Lower lobe of right lung (tissue), 2 donors: ENCODE results near the gene PADI1. TPM values are rescaled to one million over a fixed set of nuclear protein-coding genes. Genes with fewer than 3 reads are reported as not detected.

ENCODE experiments used
- ATAC-seq, 2 donors: fragments of 200-7000 bp; cut with Tn5 transposase; one replicate each; pipeline ENCODE4 v1.9.1; 2020 to 2022; ENCODE audit warnings: mild to moderate bottlenecking in 2 of 2, moderate library complexity in 2 of 2
- DNase-seq: peaks from one replicate; pipeline ENCODE4 v3.0.0-alpha.2; 2020
- H3K27ac ChIP-seq: fragments of 200-600 bp; one replicate; pipeline ENCODE4 v1.8.0; 2022
- H3K27me3 ChIP-seq: fragments of 200-600 bp; one replicate; pipeline ENCODE4 v1.8.0; 2022; ENCODE audit warnings: low read depth
- H3K36me3 ChIP-seq: fragments of 200-600 bp; one replicate; pipeline ENCODE4 v1.8.0; 2022; ENCODE audit warnings: mild to moderate bottlenecking
- H3K4me1 ChIP-seq: fragments of 200-600 bp; one replicate; pipeline ENCODE4 v1.8.0; 2022
- H3K4me3 ChIP-seq: fragments of 200-600 bp; one replicate; pipeline ENCODE4 v1.8.0; 2022; ENCODE audit warnings: mild to moderate bottlenecking
- H3K9me3 ChIP-seq: fragments of 200-600 bp; one replicate; pipeline ENCODE4 v1.8.0; 2022
- intact Hi-C: fragments of 100-400 bp; cut with DNase I; formaldehyde crosslinking; loops from one replicate; pipeline ENCODE4 v1.11.0; 2022
- total RNA-seq: library from RNA; stranded (reverse); fragmentation: NEBNext Ultra II Directional; extraction: Animal tissue kit (Norgen Biotek cat#: 25700); gene quantifications from one replicate; pipeline ENCODE4 v1.2.1, GENCODE V29; 2021
- TF ChIP-seq, protein P1 (sequence below): fragments of 200-600 bp; IDR thresholded peaks from one replicate; pipeline ENCODE4 v1.8.0; 2022; ENCODE audit warnings: antibody characterized with exemption, mild to moderate bottlenecking
- donor health status: DM: no; HTN: yes; CAD: no; lungs with severe emphysema.

The PADI1 gene
- total RNA-seq, 1 donor from 2014 or later, result not detected

DNA sequence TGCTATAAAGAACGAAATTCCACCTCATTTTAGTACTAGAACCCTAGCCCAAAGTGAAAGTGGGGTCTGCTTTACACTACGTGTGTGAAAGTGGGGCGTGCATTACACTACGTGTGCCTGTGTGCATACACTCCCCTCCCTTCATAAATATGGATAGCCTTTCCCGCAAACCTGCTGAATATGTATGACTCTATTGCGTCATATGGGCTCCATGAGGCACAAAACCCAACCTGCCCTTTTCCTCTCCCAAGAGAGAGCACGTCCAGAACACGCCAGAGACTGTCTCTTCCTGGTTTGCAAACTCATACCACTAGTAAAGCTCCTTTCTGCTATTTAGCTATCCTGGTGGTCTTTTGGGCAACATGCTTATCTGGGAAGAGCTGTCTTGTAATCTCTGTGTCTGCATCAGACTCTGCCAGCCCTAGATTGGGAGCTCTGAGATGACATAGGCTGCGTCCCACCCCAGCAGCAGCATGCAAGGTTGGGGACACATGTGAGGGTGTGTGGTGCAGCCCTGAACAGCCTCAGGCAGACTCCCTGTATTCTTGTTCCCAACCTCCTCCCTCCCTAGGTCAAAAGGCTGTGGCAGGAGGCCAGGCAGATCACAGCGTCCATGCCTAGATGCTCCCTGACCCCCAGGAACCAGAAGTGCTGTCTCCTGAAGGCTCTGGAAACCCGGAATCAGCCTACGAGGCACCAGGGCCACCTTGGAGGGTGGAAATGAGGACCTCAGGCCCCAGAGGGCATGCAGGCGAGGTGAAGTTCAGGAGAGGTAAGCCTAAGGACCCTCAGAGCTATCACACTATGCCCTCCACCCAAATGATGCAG is 12.3 kb upstream of the PADI1 start:
- no peaks in the 10 kb centered on the region for H3K36me3 ChIP-seq
- intact Hi-C loops, result no loop called here
- peaks cover 4% of the 10 kb centered on the region for H3K27me3 ChIP-seq
- TF ChIP-seq, protein P1, sequence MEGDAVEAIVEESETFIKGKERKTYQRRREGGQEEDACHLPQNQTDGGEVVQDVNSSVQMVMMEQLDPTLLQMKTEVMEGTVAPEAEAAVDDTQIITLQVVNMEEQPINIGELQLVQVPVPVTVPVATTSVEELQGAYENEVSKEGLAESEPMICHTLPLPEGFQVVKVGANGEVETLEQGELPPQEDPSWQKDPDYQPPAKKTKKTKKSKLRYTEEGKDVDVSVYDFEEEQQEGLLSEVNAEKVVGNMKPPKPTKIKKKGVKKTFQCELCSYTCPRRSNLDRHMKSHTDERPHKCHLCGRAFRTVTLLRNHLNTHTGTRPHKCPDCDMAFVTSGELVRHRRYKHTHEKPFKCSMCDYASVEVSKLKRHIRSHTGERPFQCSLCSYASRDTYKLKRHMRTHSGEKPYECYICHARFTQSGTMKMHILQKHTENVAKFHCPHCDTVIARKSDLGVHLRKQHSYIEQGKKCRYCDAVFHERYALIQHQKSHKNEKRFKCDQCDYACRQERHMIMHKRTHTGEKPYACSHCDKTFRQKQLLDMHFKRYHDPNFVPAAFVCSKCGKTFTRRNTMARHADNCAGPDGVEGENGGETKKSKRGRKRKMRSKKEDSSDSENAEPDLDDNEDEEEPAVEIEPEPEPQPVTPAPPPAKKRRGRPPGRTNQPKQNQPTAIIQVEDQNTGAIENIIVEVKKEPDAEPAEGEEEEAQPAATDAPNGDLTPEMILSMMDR, result no peak
- ATAC-seq, result no peak
- no peak overlapping the region for H3K4me3 ChIP-seq
- no peak overlapping the region for H3K27ac ChIP-seq
- DNase-seq, result no peak
- no peaks in the 10 kb centered on the region for H3K4me1 ChIP-seq
- H3K9me3 ChIP-seq, result peaks cover 12% of the 10 kb centered on the region

DNA sequence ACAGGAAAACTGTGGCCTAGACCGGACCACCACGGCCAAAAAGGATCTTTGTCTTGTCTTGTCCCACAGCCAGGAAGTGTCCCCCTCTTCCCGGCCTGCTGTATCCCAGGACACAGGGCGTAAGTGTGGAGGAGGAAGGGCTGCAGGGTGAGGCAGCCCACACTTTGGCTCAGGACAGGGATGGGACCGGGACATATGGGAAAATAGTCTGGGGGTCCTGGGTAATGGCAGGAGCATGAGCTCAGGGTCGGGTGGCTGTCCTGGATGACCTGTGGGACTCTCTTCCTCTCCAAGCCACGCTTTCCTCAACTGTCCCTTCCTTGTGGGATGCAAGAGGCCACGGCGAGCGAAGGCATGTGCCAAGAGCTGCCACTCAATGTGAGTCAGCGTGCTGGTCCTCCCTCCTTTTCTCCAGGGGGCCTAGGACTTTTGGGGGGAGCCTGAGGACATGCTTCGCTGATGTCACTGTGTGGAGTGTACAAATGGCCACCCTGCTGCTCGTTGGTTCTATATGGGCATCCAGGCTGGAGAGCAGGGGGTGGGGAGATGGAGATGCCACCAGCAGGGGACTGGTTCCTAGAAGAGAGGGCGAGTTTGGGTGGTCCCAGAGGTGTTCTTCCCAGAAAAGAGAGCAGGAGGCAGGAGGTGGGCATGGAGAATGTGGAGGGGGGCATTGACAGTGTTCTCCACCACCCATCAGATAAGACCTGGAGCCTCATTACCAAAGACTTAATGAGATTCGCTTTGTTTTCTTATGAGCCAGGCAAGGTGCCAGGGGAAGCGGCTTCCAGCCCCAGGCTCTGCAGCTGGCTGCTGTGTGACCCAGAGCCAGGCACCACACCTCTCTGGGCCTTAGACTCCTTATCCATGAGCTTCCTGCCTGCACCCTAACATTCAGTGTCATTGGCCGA is 11.5 kb upstream of the PADI1 start:
- intact Hi-C loops, result no loop called here
- no peak for DNase-seq

DNA sequence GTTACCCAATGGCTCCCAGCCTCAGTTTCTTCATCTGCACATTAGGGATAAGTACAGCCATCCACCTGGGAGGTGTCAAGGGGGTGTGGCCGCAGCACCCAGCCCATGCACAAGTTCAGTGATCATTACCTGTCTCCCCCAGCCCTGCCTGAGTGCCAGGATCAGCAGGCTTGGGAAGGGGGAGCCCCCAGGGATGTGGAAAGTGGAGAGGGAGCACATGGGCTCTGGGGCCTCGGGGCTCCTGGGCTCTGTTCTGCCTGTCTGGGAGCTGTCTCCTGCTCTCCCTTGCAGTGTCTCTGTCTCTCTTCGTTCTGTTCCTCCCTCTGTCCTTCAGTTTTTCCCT is 10.8 kb upstream of the PADI1 start:
- intact Hi-C loops, result no loop called here
- no peak overlapping the region for H3K4me3 ChIP-seq
- H3K27ac ChIP-seq, result no peak overlapping the region
- ATAC-seq (no peak), DNase-seq (no peak)
- H3K36me3 ChIP-seq, result no peaks in the 10 kb centered on the region
- TF ChIP-seq, protein P1, result no peak
- peaks cover 4% of the 10 kb centered on the region for H3K27me3 ChIP-seq
- H3K4me1 ChIP-seq, result no peaks in the 10 kb centered on the region
- peaks cover under 1% of the 10 kb centered on the region for H3K9me3 ChIP-seq

More for the DNA sequence above, 11.5 kb upstream of the PADI1 start:
- H3K4me3 ChIP-seq, result no peak overlapping the region
- peaks cover 7% of the 10 kb centered on the region for H3K9me3 ChIP-seq
- no peak for ATAC-seq
- no peak overlapping the region for H3K27ac ChIP-seq
- no peaks in the 10 kb centered on the region for H3K36me3 ChIP-seq
- TF ChIP-seq, protein P1, result no peak
- no peaks in the 10 kb centered on the region for H3K4me1 ChIP-seq
- peaks cover 4% of the 10 kb centered on the region for H3K27me3 ChIP-seq

DNA sequence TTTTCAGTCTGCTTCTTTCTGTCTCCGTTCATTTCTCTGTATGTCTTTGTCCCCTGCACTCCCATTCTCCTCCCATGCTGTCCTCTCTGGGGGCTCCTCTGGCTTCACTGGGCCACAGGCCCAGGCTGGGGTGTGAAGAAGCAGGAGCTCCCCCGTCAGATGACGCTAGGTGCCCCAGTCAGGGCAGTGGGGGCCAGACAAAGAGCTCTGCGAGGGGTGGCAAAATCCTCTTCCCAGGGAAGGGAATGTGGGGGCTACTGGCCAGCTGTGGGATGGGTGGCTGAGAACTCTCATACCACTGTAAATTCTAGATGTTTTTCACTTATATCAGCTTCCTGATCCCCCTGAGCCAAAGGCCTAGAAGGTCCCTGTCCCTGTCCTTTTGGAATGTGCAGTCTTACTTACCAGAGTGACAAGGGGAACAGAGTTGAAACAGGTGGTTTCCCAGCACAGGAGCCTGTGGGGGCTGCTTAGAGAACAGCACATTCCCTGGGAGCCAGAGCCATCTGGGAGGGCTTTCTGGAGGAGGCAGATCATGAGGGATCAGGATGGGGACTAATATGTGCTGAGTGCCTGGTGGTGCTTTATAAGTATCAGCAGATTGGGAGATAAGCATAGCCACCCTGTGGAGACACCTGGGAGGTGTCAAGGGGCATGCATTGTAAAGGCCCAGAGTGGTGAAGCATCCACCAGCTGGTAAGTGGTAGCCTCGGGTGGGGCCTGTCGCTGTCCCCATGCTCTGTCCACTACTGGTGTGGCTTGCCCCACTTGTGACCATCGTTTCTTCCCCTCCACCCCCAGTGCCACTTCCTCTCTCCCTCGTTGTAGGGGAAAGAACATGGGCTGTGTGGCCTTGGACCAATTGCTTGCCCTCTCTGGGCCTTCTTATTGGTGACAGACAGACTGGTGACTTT is 10.1 kb upstream of the PADI1 start:
- TF ChIP-seq, protein P1, result no peak
- Histone ChIP-seq H3K9me3 (no peaks in the 10 kb centered on the region), H3K4me3 (no peak overlapping the region), H3K36me3 (no peaks in the 10 kb centered on the region), H3K27ac (no peak overlapping the region), H3K27me3 (peaks cover 4% of the 10 kb centered on the region), H3K4me1 (no peaks in the 10 kb centered on the region)
- no peak for DNase-seq
- peak in 1 of 2 donors; percentile 24 for ATAC-seq
- intact Hi-C loops, result no loop called here

DNA sequence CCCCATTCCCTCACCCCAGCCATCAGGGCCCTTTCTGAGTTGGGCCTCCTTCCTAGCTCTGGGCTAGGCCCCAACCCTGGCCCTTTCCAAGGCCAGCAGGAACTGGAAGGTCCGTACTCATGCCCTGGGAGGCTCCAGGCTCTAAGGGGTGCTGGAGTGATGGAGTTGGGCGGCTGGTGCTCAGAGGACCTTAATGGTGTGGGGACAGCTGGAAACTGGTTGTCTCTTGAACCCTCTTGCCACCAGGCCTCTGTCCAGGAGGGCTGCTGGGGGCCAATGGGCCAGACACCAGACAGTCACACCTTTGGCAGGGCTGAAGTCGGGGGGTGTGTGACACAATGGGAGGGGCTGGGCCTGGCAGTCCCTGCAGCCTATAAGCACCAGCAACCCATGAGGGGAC is 9.2 kb upstream of the PADI1 start:
- Histone ChIP-seq H3K27ac (no peak overlapping the region), H3K4me3 (no peak overlapping the region), H3K4me1 (no peaks in the 10 kb centered on the region), H3K9me3 (no peaks in the 10 kb centered on the region), H3K27me3 (peaks cover 4% of the 10 kb centered on the region), H3K36me3 (no peaks in the 10 kb centered on the region)
- intact Hi-C loops, result no loop called here
- DNase-seq (no peak), ATAC-seq (no peak)
- TF ChIP-seq, protein P1, result no peak
